ACHN (cell line): Measurements from ENCODE around the gene CHRM5.

Experiments
- DNase-seq: peaks from one replicate; pipeline ENCODE4 v3.0.0-alpha.2; 2015
- in situ Hi-C: cut with HindIII; loops from 2 replicates; pipeline ENCODE4 v1.10.0; 2017; ENCODE audit warnings: low sequenced_read_pairs, low pct_ligation_motif_present, low pct_unique_long_range_greater_than_20kb

The CHRM5 gene

DNA sequence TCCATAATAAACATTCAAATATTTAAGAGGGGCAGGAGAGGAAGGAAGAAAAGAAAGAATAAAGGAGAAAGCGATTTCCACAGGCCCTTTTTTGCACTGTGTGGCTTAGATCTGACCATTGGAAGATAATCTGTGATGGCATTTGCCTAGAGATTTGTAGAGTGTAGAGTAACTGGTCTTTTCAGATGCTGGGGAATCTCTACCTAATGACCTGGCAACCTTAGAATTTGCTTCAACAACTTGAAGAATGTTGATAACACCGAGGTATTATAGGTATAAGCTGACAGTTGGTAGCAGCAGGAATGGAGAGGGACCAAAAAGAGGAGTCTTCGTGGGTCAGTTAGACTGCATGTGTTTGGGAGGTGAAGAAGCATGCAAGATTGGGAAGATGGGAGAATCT, 91.6 kb downstream of the CHRM5 start:
- in situ Hi-C loops = no loop called here
- no peak for DNase-seq

DNA sequence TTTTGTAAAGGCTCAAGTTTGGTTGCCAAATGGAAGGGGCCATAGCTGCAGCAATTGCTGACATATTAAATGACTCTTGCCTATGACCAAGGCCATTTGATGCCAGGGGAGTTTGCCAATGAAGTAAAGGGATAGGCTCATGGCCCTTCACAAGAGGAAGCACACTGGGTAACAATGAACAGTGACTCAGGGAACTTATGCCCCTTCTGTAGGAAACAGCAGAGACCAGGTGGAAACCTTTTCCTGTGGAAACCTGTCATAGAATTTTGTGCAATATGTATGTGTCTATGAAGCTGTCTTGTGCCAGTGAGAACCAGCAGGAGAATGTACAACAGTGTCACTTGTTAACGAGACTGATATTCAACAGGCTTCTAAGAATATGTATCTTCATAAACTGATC, 96.1 kb downstream of the CHRM5 start:
- no peak for DNase-seq
- in situ Hi-C loops = no loop called here

DNA sequence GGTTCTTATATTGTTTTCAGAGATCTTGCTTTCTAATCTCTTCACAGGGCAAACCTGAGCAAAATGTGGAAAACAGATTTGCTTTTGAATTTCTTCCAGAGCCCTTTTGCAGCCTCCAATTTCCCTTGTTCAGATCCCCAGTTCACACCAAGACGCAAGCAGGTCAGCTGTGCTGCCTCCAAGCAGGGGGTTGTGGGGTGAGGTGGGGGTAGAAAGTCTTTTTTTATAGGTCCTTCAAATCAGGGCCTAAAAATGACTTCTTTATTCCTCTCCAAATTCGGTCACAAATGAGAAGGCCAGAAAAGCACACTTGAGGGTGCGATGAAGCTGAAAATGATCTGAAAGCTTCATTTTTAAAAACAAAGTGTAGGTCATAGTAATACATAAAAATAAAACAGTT, 97.0 kb downstream of the CHRM5 start:
- no peak for DNase-seq
- in situ Hi-C loops = no loop called here

DNA sequence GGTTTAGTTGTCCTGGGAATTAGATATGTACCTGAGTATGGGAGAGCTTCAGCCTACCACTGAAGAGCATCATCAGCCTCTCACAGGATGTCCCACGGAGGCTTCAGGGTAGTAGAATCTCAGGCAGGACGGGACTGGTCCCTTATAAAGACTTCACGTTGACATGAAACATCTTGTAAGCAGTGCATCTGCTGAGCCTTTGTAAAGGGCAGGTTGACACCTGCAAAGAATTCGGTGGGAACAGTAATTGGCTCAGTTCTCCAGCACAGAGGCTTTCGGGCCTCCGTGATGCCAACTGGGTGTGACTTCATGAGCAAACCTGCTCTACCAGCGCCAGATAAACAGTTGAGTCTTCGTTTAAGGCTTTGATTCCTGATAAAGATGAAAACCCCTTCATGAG, 97.6 kb downstream of the CHRM5 start:
- in situ Hi-C loops = no loop called here

DNA sequence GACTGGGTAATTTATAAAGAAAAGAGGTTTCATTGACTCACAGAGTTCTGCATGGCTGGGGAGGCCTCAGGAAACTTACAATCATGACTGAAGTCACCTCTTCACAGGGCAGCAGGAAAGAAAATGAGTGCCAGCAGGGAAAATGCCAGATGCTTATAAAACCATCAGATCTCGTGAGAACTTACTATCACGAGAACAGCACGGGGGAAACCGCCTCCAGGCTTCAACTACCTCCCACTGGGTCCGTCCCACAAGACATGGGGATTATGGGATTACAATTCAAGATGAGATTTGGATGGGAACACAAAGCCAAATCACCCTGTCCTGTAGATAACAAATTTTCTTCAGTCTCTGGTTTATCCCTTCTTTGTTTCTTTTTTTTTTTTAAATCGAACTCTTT, 101.7 kb downstream of the CHRM5 start:
- DNase-seq = no peak
- in situ Hi-C loops = no loop called here

More for the DNA sequence above, 97.6 kb downstream of the CHRM5 start:
- no peak for DNase-seq

DNA sequence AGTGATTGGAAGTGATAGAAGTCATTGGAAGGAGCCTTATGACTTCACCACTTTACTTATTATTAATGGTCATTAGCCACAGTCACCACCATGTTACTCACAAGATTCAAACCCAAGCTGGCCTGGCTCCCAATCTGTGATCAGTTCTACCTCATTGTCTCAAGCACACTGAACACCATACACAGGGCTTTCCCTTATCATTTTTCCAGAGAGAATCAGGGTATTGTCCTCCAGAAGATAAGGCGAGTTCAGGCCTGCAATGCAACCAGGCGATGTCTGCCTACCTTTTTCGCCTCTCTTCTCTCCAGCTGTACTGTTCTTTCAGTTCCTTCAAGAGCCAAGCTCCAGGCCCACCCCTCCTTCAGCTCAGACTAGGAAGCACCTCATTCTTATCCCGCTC, 108.5 kb downstream of the CHRM5 start:
- no peak for DNase-seq
- in situ Hi-C loops = no loop called here

DNA sequence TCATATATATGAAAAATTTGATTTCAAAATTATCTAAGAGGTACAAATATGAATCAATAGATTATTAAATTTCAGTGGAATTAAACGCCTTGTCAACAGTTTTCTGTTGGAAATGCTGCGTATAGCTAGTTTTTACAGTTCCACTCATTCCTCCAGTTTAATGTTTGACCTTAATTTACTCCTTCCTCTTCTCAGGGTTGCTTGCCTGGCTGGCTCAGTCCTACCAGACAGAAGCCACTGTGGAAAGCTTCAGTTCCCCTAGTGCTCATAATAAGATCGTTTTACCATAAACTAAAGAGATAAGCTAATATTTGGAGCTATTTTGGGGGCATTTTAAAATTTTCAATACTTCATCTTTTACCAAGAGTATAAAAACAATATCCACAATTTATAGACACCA, 110.6 kb downstream of the CHRM5 start:
- no peak for DNase-seq
- in situ Hi-C loops = no loop called here

DNA sequence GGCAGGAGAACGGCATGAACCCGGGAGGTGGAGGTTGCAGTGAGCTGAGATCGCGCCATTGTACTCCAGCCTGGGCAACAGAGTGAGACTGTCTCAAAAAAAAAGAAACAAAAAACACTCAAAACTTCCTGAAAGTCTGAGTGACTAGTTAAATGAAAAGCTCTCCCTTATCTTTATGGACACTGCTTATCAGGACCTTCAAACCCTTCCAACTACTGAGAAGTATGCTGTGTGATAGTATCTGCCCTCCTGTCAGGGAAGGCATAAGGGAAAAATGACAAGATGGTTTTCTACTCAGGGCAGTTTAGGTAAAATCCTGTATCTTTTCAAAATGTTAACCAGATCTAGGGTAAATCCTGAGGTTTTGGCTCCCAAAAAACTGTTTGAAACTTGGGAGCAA, 111.6 kb downstream of the CHRM5 start:
- in situ Hi-C loops = no loop called here
- no peak for DNase-seq

DNA sequence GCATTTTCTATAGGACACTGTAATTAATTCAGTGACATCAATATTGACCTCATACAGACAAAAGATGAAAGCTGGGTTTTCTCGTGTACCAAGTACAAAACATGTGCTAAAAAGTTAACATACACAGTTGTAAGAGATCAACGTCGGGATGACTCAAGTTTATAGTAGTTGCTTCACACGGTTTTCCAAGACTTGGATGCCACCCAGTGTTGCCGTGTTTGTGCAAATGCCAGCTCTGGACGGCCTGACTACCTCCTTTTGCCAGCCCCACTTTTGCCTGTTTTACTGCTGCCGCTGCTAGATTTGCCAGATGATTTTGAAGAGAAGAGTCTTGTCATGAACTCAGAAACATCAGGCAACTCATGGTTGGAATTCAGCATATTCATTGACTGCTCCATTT, 115.8 kb downstream of the CHRM5 start:
- in situ Hi-C loops = no loop called here
- no peak for DNase-seq

DNA sequence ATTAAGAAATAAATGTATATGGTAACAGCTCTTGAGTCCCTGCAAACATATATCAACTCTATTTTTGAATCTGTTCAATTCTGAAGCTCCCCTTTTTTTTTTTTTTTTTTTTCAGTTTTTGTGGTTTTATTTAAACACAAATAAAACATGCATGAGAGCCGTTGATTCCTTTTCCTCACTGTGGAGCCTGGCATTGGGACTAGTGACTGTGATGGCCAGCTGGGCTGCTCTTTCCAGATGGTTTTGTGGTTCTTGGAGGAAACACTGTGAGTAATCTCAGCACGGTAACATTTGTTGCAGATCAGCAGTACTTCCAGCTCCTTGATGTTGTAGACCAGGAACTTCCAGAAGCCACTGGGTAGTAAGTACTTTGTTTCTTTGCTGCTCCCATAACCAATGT, 117.4 kb downstream of the CHRM5 start:
- in situ Hi-C loops = no loop called here
- no peak for DNase-seq

DNA sequence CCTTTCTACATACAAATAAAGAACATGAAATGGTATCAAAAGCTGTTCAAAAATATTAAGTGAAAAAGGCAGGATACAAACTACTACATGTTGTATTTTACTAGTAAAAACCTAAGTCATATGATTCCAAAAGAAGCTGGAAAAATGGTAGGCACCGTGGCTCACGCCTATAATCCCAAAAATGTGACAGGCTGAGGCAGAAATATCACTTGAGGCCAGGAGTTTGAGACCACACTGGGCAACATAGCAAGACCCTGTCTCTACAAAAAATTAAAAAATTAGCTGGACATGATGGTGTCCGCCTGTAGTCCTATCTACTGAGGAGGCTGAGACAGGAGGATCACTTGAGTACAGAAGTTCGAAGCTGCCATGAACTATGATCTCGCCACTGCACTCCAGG, 131.6 kb downstream of the CHRM5 start:
- in situ Hi-C loops = no loop called here
- DNase-seq = no peak

DNA sequence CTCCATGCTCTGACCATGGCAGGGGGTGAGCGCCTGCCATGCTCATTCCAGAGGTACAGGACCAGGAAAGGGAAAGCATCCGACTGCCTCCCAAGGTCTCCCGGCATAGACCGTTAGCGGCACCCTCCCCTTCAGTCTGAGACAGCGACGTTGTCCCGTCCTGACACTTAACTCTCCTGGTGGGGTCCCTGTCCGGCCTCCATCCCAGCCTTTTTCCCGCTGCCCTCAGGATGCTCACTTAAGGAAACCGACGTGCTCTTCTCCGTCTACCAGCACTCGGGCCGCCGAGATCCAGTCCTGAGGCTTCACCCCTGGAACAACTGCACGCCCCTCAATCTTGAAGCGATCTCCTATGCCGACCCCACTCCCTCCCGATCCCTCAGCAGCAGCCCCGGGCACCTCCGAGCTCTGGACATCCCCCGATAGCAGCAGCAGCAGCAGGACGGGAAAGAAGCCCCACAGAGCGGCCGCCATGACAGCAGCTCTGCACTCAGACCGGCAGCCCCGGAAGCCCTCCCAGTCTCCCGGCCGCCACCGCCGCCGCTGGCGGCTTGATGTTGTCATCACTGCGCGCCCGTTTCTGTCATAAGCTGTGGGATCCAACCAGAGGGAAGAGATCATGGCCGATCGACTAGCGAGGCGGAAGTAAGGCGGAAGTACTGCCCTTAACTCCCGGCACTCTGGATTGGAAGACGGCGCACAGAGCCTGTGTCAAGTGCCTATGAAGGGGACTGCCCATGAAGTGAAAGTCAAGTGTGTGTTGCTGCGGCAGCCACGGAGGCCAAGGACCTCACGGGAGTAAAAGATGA, 133.3 kb downstream of the CHRM5 start, which contains the start of the genes EMC7 and PGBD4:
TSS of gene EMC7 (minus strand) at position 497 of the 809 bp plus-strand sequence. CDS start at position 474, 23 bp downstream.
TSS of gene PGBD4 (plus strand) at position 718 of the 809 bp plus-strand sequence. CDS start 449 bp downstream, outside the sequence.
- in situ Hi-C loops = no loop called here
- DNase-seq = peak; percentile 98

DNA sequence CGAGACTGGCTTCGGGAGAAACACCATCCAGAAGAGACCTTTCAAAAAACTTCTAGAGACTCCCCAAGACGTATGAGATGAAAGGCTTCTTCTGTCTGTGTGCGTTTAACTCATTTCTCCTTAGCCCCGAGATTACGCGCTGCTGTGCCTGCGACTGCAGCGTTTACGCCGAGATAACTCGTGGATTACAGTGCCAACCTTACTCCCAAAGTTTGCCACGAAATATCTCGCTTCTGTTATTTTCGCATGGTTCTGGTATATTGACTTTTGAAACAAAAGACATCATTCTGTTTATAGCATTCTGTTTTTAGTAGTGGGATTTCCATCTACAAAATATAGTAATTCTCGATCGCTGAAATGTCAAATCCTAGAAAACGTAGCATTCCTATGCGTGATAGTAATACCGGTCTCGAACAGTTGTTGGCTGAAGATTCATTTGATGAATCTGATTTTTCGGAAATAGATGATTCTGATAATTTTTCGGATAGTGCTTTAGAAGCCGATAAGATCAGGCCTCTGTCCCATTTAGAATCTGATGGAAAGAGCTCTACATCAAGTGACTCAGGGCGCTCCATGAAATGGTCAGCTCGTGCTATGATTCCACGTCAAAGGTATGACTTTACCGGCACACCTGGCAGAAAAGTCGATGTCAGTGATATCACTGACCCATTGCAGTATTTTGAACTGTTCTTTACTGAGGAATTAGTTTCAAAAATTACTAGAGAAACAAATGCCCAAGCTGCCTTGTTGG, 134.1 kb downstream of the CHRM5 start:
- in situ Hi-C loops = no loop called here

DNA sequence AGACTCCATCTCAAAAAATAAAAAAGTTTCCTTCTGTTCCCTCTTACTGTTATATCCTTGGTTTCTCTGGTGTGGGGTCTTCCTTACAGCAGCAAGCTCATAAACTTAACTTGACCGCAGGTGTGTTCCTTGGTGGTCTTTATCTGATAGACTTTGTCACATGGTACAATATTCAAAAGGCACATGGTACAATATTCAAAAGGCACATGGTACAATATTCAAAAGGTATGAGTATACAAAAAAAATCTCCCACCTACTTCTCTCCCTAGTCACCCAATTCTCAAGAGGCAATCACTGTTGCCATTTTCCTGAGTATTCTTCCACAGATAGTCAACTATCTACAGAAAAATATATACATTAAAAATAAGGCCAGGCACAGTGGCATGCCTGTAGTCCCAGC, 138.1 kb downstream of the CHRM5 start:
- DNase-seq = no peak
- in situ Hi-C loops = no loop called here

More for the DNA sequence above, 134.1 kb downstream of the CHRM5 start:
- DNase-seq = no peak

DNA sequence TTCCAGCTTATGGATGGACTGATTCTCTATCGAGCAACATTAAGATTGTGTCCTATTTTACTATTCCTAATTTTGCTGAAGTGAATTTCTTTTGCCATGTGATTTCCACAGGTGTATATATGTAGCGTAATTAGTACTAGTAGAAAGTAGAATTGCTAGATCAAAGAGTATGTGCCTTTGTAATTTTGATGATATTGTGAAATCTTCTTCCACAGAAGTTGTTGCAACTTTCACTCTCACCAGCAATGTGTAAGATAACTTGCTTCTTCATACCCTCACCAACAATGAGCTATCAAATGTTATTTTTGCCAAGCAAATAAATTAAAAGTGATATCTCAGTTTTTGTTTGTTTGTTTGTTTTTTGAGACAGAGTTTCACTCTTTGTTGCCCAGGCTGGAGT, 139.0 kb downstream of the CHRM5 start:
- no peak for DNase-seq
- in situ Hi-C loops = no loop called here

DNA sequence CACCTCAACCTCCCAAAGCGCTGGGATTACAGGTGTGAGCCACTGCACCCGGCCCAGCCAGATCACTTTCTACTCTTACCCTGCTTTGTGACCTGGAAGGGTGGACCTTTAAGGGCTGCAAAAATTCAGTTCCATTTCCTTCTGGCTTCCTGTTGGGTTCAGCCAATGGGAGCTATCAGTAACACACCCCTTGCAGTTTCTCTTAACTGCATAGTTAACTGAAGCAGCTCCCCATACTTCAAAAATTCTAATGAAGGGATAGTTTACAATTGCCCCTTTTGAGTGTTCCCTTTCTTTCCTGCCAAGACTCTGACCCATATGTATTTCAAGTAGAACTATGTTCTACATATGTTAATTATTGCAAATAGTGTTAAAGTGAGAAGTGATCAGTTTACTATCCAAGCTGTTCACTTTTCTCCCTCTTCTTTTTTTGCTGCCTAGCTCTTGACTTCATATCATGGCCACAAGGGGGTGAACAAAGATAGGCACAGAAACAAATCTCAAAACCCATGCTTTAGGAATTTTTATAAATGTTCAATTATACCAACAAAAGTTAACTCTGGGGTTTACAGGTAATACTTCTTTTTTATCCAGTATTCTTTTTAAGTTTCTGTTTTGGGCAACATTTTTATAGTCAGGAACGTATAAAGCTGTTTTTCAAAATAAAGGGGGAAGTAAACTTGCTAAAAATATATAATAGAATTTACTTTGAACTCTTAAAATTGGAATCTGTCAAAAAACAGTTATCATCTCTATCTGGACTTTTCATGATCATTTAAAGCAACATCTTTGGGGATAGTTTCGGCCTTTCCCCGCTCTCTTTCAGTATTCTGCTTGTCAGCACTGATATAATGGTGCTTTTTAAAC, 141.7 kb downstream of the CHRM5 start:
- in situ Hi-C loops = no loop called here
- peak; percentile 58 for DNase-seq

DNA sequence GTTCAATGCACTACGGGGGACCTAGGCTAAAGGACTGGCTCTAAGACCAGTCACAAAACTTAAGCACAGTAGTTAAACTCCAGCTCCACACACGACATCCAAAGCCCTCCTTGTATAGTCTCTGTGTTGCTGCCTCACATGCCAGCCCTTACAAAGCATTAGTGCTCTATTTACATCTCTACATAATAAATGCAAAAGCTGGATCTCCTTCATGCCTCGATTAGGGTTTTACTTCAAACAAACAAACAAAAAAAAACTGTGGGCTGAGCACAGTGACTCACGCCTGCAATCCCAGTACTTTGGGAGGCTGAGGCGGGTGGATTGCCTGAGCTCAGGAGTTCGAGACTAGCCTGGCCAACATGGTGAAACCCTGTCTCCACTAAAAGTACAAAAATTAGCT, 143.2 kb downstream of the CHRM5 start:
- no peak for DNase-seq
- in situ Hi-C loops = no loop called here

DNA sequence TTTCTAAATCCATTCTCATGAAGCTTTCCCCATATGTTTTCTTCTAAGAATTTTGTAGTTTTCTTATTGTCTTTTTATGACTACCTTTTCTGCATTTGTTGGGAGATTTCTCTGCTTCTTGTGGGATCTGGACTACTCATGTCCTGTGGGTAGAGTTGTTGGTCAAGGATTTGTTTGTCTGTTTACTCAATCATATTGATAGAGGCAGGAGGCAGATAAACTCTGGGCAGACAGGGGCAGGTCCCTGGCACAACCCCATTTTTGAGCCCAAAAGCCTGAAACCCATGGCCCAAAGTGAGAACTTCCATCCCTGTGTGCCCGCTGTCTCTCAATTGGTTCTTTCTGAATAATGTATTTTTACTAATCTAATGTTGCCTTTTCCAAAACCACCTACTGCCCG, 145.9 kb downstream of the CHRM5 start:
- no peak for DNase-seq
- in situ Hi-C loops = no loop called here

DNA sequence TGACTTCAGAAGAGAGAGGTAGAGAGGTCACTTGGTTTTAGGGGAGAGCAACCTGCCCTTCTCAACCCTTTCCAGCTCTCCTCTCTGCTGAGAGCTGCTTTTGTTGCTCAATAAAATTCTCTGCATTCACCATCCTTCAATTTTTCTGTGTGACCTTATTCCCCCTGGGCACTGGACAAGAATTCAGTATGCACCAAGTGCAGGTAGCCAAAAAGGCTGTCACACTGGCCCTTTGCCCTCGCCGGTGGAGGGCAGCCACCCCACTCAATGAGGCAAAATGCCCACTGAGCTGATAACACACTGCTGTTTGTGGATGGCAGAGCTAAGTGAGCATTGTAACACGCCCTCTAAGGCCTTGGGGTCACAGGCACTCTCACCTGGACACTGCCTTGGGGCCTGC, 146.4 kb downstream of the CHRM5 start:
- in situ Hi-C loops = no loop called here
- DNase-seq = no peak
